Myocyte (in vitro differentiated cells): ENCODE measurements around the gene SLC29A3. TPM values are rescaled to one million over a fixed set of nuclear protein-coding genes. Genes with fewer than 3 reads are reported as not detected.

ENCODE experiments used
- DNase-seq: peaks from one replicate; pipeline ENCODE4 v3.0.0-alpha.2; 2012; ENCODE audit warnings: low read depth
- total RNA-seq: library from RNA; depleted of rRNA; stranded (reverse); fragments of >200 nt; gene quantifications from 2 replicates; pipeline ENCODE4 v1.2.3, GENCODE V29; 2014

The SLC29A3 gene
- total RNA-seq, 1 donor from 2014 or later, result 1.3 TPM

DNA sequence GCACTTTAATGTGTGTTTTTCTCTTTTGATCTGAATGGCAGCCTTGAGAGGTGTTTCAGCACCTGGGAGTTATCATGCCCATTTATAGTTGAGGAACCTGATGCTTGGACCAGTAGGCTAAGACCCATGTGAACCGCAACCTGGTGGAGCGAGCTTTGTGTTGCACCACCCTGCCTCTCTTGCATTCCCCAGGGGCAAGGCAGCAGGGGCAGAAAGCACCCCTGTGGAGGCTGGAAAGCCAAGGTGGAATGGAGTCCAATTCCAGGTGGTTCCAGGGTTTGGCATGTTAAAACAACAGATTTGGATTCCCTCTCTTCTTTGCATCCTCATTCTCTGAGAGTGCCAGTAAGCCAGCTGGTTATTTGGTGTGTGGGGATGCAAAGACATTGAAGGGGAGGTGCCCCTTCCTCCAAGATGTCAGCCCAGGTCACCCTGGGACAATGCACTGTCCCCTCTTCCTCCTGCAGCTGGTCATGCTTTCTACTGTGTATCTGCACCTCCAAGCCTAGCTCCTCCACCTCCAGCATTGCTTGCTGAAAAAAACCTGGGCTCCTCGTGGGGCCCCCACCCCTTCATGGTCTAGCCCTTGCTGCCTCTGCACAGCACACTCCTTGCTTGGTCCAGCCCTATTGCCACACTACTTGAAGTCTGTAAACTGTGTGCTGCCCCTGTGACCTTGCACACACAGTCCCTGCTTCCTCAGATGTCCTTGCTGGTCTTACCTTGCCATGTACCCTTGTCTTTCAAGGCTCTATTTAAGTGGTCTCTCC lies 72.0 kb downstream of the SLC29A3 start:
- DNase-seq, result no peak

DNA sequence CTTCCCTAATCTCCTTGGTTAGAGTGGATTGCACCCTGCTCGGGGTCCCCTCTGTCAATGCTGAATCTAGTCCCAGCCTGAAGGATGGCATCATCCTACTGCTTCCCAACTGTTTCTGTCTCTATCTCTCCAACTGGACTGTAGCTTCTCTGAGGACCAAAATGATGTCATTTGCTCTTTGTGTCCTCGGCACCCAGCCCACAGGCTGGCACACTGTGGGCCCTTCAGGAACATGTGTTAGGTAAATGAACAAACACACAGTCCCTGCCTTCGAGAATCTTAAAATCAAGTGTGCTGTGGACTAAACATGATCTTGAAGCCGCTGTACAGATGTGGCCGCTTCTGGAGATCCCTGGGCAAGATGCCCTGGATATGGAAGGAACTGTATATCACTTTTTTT lies 72.6 kb downstream of the SLC29A3 start:
- no peak for DNase-seq

DNA sequence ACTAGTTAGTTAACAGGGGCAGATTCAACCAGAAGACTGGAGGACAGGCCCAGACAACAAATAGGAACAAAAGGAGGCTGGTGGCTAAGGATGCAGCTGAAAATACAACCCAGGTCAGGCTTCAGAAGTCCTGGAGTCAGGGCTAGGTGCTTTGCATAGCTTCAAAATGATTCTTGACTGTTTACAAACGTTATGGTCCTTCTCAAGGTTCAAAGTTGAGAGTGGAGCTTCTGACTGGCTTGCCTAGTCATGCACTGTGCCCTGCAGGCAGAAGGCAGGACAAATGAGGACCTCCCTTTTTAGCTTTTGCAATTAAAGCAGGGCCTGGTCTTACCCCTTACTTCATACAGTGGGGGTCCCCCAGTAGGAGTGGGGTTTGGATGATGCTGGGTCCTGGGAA lies 73.2 kb downstream of the SLC29A3 start:
- DNase-seq, result no peak

DNA sequence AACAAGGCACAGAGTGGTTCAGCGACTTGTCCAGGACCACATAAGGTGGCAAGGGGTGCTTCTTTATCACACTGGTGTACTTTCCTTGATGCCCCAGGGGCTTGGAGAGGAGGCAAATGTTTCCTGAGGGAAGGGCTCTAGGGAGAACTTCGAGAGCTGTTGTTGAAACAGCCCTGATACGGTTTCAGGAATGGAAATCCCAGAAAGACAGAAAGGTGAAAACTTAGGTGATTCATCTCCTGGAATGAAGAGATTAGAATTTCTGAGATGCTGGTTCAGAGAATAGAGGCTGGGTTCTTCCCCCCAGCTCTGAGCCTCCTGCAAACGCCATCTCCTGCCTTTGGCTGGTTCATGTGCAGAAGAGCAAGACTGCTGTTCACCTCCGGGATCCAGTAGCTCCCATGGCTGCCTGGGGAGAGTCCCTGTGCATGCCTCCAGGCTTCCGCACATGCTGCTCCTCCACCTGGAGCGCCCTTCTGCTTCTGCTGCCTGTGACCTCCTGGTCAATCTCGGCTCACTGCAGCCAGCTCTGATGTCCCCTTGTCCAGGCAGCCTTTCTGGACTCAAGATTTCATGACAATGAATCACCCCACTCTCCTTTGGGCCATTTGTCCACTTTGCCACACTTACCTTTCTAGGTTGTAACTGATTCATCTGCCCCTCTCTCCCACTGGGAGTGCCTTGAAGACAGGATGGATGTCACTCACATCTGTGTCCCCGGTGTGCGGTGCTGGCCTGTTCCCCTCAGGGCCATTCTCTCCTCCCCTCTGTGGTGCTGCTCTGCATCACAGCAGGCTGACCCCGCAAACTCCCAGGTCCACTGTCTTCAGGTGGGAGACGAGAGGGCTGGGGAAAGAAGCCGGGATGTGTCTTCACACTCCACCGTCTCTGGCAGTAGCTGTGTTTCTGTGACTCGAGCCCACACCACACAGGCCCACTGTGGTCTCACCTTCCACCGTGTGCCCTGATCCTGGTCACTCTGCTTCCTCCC lies 74.0 kb downstream of the SLC29A3 start:
- no peak for DNase-seq

DNA sequence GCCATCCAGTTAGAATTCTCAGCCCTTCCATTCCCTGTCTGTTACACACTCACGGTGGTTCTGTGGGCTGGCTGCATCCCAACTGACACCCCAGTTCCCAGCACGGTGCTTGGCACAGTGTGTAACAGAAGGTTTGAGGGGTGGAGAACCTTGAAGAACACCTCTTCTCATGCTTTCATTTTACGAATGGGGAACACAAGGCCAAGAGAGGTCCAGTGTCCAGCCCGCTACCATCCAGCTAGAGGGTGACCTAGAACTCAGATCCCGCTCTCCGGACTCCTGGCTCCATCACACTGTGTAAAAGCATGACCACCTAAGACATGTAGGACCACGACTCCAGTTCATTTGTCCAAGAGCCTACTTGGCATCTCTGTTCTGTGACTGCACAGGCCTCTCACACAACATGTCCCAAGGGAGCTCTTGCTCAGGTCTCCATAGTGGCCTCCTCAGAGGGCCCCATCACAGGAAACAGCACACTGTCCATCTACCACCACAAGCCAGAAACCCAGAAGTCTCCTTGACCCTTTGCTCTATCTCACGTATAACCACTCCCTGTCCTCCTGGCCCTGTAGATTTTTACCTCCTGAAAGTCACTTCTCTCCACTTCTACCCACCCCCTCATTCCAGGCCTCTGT lies 74.9 kb downstream of the SLC29A3 start:
- DNase-seq, result no peak

DNA sequence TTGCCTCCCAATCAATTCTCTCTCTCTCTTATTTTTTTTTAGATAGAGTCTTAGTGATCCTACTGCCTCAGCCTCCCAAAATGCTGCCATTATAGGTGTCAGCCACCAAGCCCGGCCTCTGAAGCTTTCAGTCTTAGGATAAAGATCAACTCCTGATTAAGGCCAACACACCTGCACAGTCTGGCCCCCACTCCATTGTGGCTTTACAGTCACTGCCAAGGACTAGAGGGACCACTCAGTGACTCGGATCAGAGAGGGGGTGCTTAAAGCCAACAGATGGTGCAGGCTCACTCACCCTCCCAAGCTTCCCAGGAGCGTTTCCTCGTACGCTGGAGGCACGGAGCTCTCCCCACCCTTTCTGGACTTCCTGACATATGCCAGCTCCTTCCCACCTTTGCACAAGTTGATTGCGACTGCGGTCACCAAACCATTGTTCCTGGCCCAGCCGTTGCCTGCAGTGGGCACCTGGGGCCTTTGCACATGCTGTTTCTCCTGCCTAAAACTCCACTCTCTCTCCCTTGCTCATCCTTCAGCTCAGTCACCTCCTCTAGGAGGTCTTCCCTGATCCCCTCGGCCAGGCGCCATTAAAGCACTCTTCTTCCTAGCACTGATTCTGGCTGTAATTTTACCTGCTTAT lies 76.0 kb downstream of the SLC29A3 start:
- no peak for DNase-seq

DNA sequence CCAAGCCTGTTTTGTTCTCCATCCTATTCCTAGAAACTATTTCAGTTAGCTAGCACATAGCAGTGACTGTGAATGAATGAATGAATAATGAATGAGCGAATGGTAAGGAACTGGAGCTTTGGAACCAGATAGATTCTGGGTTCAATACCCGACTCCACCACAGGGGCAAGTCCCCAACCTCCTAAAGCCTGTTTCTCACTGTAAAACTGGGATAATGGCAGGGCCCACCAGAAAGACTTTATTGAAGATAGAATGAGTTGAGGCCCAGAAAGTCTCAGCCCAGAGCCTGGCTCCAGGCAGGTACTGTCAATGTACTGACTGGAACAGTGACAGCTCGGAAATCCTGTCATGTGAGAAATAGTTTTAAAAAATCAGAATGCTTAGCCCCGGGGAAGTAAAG lies 76.6 kb downstream of the SLC29A3 start:
- DNase-seq, result no peak

DNA sequence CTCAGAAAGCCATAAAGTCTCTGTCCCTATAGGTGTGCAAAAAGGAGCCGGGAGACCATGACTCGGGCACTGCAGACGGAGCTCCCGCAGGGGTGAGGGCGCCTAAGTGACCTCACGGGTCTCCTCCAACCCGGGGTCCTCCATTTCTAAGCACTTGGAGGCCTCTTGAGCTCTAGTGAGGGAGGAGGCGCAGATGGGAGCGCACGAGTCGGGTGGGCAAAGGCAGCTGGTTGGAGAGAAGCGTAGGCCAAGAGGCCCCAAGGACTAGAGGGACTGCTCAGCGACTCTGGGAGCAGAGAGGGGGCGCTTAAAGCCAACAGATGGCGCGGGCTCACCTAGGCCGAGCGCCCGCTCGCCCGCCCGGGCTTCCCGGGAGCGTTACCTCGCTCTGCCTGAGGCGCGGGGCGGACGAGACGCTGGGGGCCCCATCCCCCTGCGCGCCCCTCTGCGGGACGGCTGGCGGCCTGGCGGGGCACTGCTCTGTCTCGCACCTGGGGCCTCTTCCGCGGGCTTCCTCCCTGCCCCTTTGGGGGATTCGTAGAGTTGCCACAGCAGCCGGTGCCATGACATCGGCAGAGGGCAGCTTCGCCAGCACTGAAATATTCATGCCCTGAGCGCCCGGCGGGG lies 77.1 kb downstream of the SLC29A3 start:
- DNase-seq, result no peak

DNA sequence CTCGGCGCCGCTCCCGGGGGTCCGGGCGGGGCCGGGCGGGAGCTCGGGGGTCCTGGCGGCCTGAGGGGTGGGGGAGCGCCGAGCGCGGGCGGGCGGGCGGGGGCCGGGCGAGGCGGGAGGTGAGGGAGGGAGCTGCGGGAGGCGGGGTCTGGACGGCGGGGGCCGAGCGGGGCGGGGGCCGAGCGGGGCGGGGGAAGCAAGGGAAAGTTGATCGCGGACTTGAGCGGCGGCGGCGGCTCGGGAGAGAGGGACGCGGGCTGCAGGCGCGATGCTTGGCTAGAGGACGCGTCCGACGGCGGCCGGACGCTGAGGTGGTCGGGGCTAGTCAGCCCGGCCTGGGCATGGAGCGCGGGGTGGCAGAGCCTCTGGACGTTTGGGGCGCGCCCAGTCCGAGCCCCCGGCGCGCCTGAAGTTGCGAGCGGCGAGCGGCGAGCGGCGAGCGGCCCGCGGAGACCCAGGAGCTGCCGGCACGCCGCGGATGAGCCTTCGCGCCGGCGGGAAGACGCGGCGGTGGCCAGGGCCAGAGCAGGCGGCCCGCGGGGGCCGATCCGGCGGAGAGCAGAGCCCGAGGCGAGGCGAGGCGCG lies 77.7 kb downstream of the SLC29A3 start, which contains the start of gene CDH23:
Gene CDH23 (plus strand): TSS at position 210 of the 585 bp plus-strand sequence. CDS start 42,912 bp downstream, outside the sequence.
- no peak for DNase-seq

DNA sequence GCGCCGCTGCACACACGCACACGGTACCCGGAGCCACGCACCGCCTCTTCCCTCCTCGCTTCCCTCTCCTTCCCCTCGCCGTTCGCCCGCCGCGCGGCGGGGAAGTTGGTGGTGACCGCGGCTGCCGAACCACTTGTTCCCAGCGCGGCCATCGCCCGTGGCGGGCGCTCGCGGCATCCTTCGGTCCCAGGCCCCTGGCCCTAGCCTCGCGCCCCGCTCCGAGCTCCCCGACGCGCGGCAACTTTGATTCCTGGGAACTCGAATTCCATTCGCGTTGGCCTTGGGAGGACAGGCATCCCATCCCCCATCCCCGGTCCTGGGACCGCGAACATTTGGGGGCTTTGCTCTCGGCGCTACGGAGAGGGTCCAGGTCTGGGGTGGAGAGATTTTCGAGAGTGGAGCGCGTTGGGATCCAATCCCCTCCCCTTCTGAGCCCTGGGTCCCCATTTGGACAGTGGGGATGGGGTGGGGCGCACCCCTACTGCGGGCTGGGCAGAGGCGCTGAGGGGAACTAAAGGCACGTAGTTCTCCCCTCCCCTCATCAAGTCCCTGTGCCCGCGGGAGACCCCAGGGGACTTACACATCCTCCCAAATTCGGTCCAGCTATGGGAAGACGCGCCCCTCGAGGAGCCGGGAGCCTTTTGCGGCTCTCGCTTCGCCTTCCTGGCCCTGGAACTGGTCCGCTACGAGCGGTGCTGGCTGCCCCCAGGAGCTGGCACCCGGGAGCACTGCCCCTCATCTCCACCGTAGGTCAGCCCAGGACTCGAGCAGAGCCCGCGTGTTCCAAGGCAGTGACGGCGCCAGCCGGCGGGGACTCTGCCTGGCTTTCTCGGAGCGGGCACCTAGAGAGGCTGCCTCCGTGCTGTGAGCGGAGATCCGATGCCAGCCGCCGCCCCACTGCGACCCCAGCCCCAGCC lies 78.5 kb downstream of the SLC29A3 start:
- no peak for DNase-seq

DNA sequence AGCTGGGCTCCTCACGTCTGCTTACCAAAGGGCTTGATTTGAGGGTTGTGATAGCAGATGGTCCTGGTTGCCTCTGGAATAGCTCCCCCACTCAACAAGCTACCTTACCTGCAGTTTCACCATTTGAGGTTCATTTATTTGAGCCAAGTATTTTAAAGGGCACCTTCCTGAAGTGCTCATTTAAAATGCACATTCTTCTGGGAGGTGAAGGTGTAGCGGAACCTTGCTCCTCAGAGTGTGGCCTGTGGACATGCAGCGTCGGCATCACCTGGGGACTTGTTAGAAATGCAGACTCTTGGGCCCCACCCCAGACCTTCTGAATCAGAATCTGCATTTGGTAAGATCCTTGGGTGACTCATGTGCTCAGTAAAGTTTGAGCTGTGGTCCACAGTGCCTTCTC lies 79.9 kb downstream of the SLC29A3 start:
- no peak for DNase-seq

DNA sequence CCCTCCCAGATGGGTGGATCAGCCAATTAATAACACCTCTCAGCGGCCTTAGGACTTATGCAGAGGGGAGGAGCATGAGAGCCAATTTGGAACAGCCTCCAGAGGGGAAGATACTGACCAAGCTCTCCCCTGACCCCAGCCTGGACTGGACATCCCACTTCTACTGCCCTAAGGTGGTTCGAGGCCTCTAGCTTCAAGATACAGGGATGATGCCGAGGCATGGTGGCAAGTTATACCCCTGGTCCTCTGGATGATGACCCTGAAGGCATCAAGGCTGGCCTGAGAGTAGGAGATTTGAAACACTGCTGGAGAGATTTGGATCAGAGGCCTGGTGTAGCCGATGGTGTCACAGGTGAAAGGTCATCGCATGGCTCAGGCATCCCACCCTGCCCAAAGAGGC lies 80.9 kb downstream of the SLC29A3 start:
- DNase-seq, result no peak

DNA sequence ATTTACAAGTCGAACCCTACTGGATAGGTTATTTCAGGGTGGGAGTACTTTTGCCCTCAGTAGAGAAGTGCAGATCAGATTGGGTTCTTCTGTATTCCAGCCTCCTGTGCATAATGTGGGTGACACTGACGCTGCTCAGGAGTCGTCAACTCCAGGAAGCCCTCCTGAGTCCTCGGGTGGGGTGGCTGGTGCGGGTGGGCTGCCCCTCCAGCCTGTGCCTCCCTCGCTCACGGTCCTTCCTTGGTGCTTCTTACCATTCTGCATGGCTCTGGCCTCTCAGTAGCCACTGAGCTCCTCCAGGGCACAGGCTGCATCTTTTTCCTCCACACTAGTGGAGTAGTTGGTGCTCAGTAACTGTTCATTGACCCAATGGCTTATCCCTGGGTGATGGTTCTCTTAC lies 82.0 kb downstream of the SLC29A3 start:
- DNase-seq, result no peak

DNA sequence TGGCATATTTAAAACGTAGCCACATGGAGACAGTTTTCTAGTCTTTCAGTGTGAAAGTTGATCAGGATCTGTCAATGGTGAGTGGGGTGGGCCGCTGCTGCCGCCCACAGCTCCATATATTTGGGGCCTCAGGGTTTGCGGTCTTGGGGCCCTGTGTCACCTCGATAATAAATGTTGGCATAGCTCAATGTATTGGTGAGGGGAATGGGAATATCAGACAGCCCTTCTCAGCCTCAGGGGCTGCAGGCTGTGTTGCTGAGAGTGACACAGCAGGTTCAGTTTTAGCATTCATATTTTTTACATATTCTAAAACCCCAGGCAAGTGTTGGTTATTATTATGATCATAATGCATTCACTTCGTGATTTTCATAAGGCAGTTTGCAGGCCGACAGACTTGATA lies 82.9 kb downstream of the SLC29A3 start:
- DNase-seq, result no peak

DNA sequence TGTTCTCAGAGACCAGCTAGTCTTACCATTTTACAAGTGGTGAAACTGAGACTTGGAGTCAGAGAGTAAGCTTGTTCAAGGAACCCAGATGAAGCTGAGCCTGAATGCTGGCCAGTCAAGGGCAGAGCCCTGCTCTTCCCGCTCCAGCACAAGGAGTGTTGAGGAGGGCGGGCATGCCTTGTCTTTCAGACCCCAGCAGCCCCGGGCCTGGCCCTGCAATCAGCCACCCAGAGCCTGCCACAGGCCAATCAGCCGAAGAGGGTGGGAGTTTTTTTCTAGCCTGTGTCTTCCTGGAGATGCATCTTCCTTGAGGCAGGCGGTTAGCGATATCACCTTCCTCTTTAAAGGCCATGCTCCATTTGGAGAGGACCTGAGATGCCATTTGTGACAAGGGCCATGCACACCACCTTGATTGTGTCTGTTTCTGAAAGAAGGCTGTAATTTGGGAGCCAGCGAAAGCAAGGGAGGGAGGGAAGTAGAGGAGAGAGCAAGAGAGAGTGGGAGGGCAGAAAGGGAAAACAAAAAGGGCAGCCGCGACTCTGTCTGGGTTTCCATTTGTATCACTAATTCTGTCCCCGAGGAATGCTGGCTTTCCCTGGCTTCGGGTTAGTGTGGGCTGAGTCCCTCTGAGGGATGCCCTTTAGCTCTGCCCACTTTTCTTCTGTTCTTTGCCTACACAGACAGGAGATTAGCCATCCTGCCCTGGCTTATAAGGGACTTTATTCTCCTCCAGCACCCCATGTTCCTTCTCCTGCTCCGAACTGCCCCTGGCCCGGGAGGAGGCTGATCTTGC lies 85.6 kb downstream of the SLC29A3 start:
- no peak for DNase-seq

DNA sequence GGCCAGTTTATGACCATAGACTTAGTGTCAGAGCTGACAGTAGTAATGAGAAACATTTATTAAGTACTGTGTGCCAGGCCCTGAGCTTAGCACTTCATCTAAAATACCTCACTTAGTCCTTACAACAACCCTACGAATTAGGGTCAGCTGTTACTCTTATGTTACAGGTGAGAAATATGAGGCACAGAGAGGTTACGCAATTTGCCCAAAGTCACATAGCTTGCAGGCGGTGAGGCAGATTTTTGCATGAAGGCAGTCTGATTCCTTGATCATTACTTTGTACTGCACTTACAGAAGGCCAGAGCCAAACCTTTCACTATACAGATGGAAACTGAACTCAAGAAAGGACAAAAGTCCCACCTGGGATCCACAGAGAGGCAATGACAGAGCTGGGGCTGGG lies 87.8 kb downstream of the SLC29A3 start:
- no peak for DNase-seq

DNA sequence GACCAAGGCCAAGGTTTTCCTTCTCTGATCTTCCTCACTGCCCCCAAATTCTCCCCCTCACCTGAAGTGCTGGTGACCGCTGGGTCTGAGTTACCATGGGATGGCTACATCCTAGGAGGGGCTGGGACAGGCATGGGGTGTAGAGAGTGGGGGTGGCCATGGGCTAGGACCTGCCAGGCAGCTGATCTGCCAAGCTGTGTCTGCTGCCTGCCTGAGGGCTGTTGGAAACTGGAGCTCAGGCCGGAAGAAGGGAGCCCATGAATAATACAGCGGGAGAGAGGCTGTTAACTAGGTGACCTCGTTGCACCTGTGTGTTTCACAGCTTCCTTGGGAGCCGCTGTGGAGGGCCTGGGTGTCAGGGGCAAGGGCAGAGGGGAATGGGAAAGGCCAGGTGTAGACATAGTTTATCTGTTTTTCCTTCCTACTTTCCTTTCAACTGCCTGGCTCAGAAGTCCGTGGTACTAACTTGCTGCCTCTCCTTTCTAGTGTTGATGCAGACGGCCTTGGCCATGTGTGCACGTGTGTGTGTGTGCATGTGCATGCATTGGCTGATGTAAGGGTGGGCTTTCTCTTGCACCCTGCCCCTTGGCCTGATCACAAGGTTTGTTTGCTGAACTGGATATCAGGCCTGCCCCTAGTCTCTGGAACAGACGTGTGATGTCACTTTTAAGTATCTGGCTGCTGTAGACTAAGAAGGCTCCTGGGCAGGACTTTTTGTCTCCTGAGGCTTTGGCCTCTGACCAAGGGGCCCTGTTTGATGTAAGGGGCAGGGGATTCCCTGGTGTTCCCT lies 89.6 kb downstream of the SLC29A3 start:
- DNase-seq, result no peak
